ENCODE data around the gene MAPKAPK5. TPM values are rescaled to one million over a fixed set of nuclear protein-coding genes. Genes with fewer than 3 reads are reported as not detected.

The MAPKAPK5 gene
- total and polyA plus RNA-seq, 2 donors from 2014 or later: 20.5 to 45.7 TPM

DNA sequence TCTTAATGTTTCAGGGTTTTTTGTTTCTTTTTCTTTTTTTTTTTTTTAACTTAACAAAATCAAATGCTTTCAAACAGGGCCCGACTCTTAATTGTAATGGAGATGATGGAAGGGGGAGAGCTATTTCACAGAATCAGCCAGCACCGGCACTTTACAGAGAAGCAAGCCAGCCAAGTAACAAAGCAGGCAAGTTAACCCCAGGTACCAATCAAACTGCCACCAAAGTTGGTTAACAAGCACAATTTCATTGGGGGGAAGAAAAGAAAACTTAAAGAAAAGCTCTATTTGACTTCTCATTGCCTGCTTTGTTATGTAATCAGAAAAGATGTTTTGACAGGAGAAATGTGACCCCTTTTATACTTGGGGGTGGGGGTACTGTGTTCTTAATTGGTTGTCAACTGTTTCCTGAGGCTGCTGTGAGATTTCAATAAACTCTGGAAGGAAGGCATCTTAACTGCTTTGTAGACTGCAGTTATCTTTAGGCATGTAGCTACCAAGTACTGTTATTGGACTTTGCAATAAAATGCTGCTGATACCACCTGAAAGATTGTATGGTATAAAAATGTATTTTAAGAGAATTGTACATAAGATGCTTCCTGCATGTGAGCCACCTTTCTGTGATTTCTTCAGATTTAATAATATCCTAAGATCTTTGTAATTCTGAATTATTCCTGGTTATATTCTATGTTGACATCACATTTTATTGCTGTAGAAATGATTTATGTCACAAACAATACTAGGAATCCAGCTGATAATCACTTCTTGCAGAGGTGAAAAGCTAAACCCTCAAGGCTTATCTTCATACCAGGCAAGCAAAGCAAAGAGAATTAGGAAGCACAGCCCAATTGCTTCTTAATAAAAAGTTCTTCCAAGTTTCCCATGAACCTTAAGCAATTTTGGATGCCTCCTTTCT, 26.9 kb downstream of the MAPKAPK5 start:
- Histone ChIP-seq H3K36me3 (ENCODE audit: control insufficient read depth in 2 of 3, insufficient read depth in 3 of 3, low read length in 3 of 3) (peaks cover 16 to 45% (median 23%) of the 10 kb centered on the region in 3 donors), H3K9ac (ENCODE audit: low read length in 3 of 3) (no peak overlapping the region), H3K27me3 (ENCODE audit: control insufficient read depth, insufficient read depth, low read length) (no peaks in the 10 kb centered on the region), H3K4me1 (ENCODE audit: control insufficient read depth in 2 of 3, insufficient read depth in 2 of 3, low read depth in 1 of 3, low read length in 3 of 3) (no peaks in the 10 kb centered on the region), H3K27ac (ENCODE audit: low read depth in 2 of 2, low read length in 2 of 2) (no peak overlapping the region), H3K4me3 (ENCODE audit: low read length in 3 of 3) (no peak overlapping the region), H3K9me3 (ENCODE audit: control insufficient read depth in 2 of 3, insufficient read depth in 1 of 3, low read length in 3 of 3) (no peaks in the 10 kb centered on the region)
- FAIRE-seq (no peak), DNase-seq (no peak)
- TF ChIP-seq, protein P1, sequence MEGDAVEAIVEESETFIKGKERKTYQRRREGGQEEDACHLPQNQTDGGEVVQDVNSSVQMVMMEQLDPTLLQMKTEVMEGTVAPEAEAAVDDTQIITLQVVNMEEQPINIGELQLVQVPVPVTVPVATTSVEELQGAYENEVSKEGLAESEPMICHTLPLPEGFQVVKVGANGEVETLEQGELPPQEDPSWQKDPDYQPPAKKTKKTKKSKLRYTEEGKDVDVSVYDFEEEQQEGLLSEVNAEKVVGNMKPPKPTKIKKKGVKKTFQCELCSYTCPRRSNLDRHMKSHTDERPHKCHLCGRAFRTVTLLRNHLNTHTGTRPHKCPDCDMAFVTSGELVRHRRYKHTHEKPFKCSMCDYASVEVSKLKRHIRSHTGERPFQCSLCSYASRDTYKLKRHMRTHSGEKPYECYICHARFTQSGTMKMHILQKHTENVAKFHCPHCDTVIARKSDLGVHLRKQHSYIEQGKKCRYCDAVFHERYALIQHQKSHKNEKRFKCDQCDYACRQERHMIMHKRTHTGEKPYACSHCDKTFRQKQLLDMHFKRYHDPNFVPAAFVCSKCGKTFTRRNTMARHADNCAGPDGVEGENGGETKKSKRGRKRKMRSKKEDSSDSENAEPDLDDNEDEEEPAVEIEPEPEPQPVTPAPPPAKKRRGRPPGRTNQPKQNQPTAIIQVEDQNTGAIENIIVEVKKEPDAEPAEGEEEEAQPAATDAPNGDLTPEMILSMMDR (IDR thresholded peaks at IDR 0.05; ENCODE audit: borderline replicate concordance, extremely low read depth, insufficient read depth): no peak
- intact Hi-C loops (cut with DNase I): no loop called here

DNA sequence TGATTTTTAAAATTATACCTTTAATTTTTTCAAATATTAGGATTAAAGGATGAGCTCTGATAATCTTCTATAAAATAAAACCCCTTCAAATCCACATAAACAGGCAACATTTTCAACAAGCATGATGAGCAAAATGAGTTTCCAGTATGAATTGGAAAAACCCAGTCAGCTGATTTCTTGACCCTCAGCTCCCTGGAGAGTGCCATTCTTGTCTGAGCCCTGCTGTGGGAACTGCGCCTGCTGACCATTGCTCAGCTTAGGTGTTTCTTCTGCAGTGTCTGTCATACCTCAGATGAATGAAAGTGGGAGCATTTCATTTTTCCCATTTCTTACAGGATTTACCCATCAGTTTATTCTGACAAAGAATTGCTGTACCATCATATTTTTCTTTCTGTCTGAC, 27.6 kb downstream of the MAPKAPK5 start:
- intact Hi-C loops (cut with DNase I): no loop called here
- DNase-seq: no peak
- Histone ChIP-seq H3K9me3 (ENCODE audit: control insufficient read depth in 2 of 3, insufficient read depth in 1 of 3, low read length in 3 of 3) (no peaks in the 10 kb centered on the region), H3K36me3 (ENCODE audit: control insufficient read depth in 2 of 3, insufficient read depth in 3 of 3, low read length in 3 of 3) (peaks cover 16 to 45% (median 23%) of the 10 kb centered on the region in 3 donors), H3K4me1 (ENCODE audit: control insufficient read depth in 2 of 3, insufficient read depth in 2 of 3, low read depth in 1 of 3, low read length in 3 of 3) (no peaks in the 10 kb centered on the region), H3K27me3 (ENCODE audit: control insufficient read depth, insufficient read depth, low read length) (no peaks in the 10 kb centered on the region), H3K9ac (ENCODE audit: low read length in 3 of 3) (no peak overlapping the region), H3K27ac (ENCODE audit: low read depth in 2 of 2, low read length in 2 of 2) (no peak overlapping the region), H3K4me3 (ENCODE audit: low read length in 3 of 3) (no peak overlapping the region)
- FAIRE-seq: no peak
- TF ChIP-seq, protein P1 (IDR thresholded peaks at IDR 0.05; ENCODE audit: borderline replicate concordance, extremely low read depth, insufficient read depth): no peak

DNA sequence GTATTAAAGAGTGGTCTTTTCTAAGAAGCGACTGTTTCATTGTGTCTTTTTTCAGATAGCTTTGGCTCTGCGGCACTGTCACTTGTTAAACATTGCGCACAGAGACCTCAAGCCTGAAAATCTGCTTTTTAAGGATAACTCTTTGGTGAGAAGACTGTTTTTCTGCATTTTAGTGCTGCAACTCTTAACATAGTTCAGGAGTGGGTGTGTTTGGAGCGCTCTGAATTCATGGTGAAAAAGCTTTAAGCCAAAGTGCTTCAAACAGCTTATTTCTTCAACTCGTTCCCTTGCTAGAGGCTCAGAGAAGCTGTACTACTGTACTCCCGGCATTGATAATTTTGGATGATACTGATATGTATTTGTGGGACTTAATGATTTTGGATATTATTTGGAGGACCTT, 28.2 kb downstream of the MAPKAPK5 start:
- intact Hi-C loops (cut with DNase I): no loop called here
- DNase-seq (no peak), FAIRE-seq (no peak)

More for the DNA sequence above, 28.2 kb downstream of the MAPKAPK5 start:
- peaks cover 16 to 45% (median 23%) of the 10 kb centered on the region in 3 donors for H3K36me3 ChIP-seq (ENCODE audit: control insufficient read depth in 2 of 3, insufficient read depth in 3 of 3, low read length in 3 of 3)
- no peak overlapping the region for H3K27ac ChIP-seq (ENCODE audit: low read depth in 2 of 2, low read length in 2 of 2)
- no peaks in the 10 kb centered on the region for H3K4me1 ChIP-seq (ENCODE audit: control insufficient read depth in 2 of 3, insufficient read depth in 2 of 3, low read depth in 1 of 3, low read length in 3 of 3)
- no peak overlapping the region for H3K4me3 ChIP-seq (ENCODE audit: low read length in 3 of 3)
- no peaks in the 10 kb centered on the region for H3K27me3 ChIP-seq (ENCODE audit: control insufficient read depth, insufficient read depth, low read length)
- no peak overlapping the region for H3K9ac ChIP-seq (ENCODE audit: low read length in 3 of 3)
- no peaks in the 10 kb centered on the region for H3K9me3 ChIP-seq (ENCODE audit: control insufficient read depth in 2 of 3, insufficient read depth in 1 of 3, low read length in 3 of 3)
- TF ChIP-seq, protein P1 (IDR thresholded peaks at IDR 0.05; ENCODE audit: borderline replicate concordance, extremely low read depth, insufficient read depth): no peak

Measured in kidney (tissue), 14 donors.